ENCODE results near the gene PCSK4. TPM values are rescaled to one million over a fixed set of nuclear protein-coding genes. Genes with fewer than 3 reads are reported as not detected.

PCSK4 gene
- polyA plus RNA-seq, 1 donor (not counting 4 experiments of a cell fraction or from before 2014, with no cell fraction given): 0.25 TPM

DNA sequence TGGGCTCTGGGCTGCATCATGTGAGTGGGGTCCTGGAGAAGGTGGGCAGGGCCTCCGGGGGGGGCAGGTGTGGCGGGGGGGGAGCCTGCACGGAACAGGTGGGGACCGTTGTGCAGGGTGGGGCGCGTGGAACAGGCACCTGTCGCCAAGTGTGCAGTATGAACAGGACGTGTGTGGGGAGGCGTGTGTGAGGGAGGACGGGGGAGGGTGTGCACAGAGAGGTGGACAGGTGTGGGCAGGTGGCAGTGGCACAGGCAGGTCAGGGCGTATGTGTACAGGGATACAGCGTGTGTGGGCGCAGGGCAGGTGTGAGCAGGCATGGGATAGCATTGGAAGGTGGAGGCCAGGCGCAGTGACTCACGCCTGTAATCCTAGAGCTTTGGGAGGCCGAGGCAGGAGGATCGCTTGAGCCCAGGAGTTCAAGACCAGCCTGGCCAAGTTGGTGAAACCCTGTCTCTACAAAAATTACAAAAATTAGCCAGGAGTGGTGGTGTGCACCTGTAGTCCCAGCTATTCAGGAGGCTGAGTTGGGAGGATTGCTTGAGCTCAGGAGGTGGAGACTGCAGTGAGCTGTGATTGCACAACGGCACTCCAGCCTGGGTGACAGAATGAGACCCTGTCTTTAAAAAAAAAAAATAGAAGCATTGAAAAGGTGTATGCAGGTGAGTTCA, 37.0 kb upstream of the PCSK4 start:
- Histone ChIP-seq H4K20me1 (ENCODE audit: control insufficient read depth, extremely low read depth, insufficient read depth, low read length) (peaks cover 2% of the 10 kb centered on the region), H3K9me3 (ENCODE audit: control insufficient read depth, low read depth, low read length) (no peaks in the 10 kb centered on the region), H3K9ac (ENCODE audit: control insufficient read depth, extremely low read depth, insufficient read depth, low read length) (no peak overlapping the region), H3K4me1 (ENCODE audit: control insufficient read depth, extremely low read depth, insufficient read depth, low read length) (no peaks in the 10 kb centered on the region), H3K27ac (ENCODE audit: control insufficient read depth, insufficient read depth, low read length) (no peak overlapping the region), H3K4me2 (ENCODE audit: control insufficient read depth, extremely low read depth, insufficient read depth, low read depth, low read length) (no peak overlapping the region), H3K27me3 (ENCODE audit: control insufficient read depth, extremely low read depth, insufficient read depth, low read length) (peaks cover 37% of the 10 kb centered on the region), H3K79me2 (ENCODE audit: control insufficient read depth, insufficient read depth, low read length) (no peaks in the 10 kb centered on the region), H3K36me3 (ENCODE audit: control insufficient read depth in 2 of 2, extremely low read depth in 1 of 2, insufficient read depth in 2 of 2, low read length in 2 of 2) (no peaks in the 10 kb centered on the region), H3K4me3 (ENCODE audit: control insufficient read depth in 2 of 3, extremely low read depth in 1 of 3, insufficient read depth in 2 of 3, low read depth in 1 of 3, low read length in 3 of 3) (no peak overlapping the region), H2AFZ (ENCODE audit: control insufficient read depth, low read length) (no peak overlapping the region), H3K9me1 (ENCODE audit: control insufficient read depth, extremely low read depth, insufficient read depth, low read length) (no peaks in the 10 kb centered on the region)
- no peak for DNase-seq (ENCODE audit: low read depth, low spot score)
- dilution Hi-C loops (cut with MboI; ENCODE audit: extremely low pct_ligation_motif_present, low sequenced_read_pairs): no loop called here
- no peak for TF ChIP-seq EZH2 (IDR thresholded peaks at IDR 0.05; ENCODE audit: low read length)
- TF ChIP-seq, protein P1, sequence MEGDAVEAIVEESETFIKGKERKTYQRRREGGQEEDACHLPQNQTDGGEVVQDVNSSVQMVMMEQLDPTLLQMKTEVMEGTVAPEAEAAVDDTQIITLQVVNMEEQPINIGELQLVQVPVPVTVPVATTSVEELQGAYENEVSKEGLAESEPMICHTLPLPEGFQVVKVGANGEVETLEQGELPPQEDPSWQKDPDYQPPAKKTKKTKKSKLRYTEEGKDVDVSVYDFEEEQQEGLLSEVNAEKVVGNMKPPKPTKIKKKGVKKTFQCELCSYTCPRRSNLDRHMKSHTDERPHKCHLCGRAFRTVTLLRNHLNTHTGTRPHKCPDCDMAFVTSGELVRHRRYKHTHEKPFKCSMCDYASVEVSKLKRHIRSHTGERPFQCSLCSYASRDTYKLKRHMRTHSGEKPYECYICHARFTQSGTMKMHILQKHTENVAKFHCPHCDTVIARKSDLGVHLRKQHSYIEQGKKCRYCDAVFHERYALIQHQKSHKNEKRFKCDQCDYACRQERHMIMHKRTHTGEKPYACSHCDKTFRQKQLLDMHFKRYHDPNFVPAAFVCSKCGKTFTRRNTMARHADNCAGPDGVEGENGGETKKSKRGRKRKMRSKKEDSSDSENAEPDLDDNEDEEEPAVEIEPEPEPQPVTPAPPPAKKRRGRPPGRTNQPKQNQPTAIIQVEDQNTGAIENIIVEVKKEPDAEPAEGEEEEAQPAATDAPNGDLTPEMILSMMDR (optimal IDR thresholded peaks at IDR 0.05 in 1 of 3, IDR thresholded peaks at IDR 0.05 in 1 of 3, conservative IDR thresholded peaks at IDR 0.05 in 1 of 3; ENCODE audit: extremely low read depth in 1 of 3, insufficient read depth in 2 of 3, low read length in 3 of 3): no peak
- FAIRE-seq: no peak

DNA sequence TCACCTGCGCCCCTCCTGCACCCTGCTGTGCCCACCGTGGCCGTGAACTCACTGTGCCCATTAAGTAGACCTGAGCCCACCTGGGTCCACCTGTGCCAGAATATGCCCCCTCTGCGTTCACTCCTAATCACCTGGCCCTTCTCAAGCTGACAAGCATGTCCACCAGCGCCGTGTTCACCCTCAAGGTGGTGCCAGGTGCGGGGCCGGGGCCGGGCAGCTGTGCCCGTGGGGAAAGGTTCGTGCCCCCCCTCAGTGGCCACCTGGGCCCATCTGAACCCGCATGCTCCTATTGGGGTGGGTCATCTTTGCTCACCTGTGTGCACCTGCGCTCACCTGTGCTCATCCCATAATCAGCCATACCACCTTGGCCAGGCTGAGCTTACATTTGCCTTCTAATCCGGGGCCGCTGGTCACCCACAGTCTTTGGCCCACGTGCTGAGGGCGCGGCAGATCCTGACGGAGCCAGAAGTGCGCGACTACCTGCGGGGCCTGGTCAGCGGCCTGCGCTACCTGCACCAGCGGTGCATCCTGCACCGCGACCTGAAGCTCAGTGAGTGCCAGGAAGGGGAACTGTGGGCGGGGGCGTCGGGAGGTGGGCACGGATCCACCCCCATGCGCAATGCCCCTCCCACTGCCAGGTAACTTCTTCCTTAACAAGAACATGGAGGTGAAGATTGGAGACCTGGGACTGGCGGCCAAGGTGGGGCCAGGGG, 36.1 kb upstream of the PCSK4 start:
- dilution Hi-C loops (cut with MboI; ENCODE audit: extremely low pct_ligation_motif_present, low sequenced_read_pairs): no loop called here
- TF ChIP-seq, protein P1 (optimal IDR thresholded peaks at IDR 0.05 in 1 of 3, IDR thresholded peaks at IDR 0.05 in 1 of 3, conservative IDR thresholded peaks at IDR 0.05 in 1 of 3; ENCODE audit: extremely low read depth in 1 of 3, insufficient read depth in 2 of 3, low read length in 3 of 3): no peak
- no peak for TF ChIP-seq EZH2 (IDR thresholded peaks at IDR 0.05; ENCODE audit: low read length)
- no peaks in the 10 kb centered on the region for H3K79me2 ChIP-seq (ENCODE audit: control insufficient read depth, insufficient read depth, low read length)
- no peaks in the 10 kb centered on the region for H3K9me3 ChIP-seq (ENCODE audit: control insufficient read depth, low read depth, low read length)
- no peaks in the 10 kb centered on the region for H3K36me3 ChIP-seq (ENCODE audit: control insufficient read depth in 2 of 2, extremely low read depth in 1 of 2, insufficient read depth in 2 of 2, low read length in 2 of 2)
- no peak overlapping the region for H3K4me3 ChIP-seq (ENCODE audit: control insufficient read depth in 2 of 3, extremely low read depth in 1 of 3, insufficient read depth in 2 of 3, low read depth in 1 of 3, low read length in 3 of 3)
- H3K4me2 ChIP-seq (ENCODE audit: control insufficient read depth, extremely low read depth, insufficient read depth, low read depth, low read length): no peak overlapping the region
- DNase-seq (ENCODE audit: low read depth, low spot score) (no peak), FAIRE-seq (no peak)
- no peak overlapping the region for H3K9ac ChIP-seq (ENCODE audit: control insufficient read depth, extremely low read depth, insufficient read depth, low read length)
- no peaks in the 10 kb centered on the region for H3K4me1 ChIP-seq (ENCODE audit: control insufficient read depth, extremely low read depth, insufficient read depth, low read length)
- H4K20me1 ChIP-seq (ENCODE audit: control insufficient read depth, extremely low read depth, insufficient read depth, low read length): peaks cover 2% of the 10 kb centered on the region
- H3K27me3 ChIP-seq (ENCODE audit: control insufficient read depth, extremely low read depth, insufficient read depth, low read length): peaks cover 37% of the 10 kb centered on the region
- no peaks in the 10 kb centered on the region for H3K9me1 ChIP-seq (ENCODE audit: control insufficient read depth, extremely low read depth, insufficient read depth, low read length)
- H3K27ac ChIP-seq (ENCODE audit: control insufficient read depth, insufficient read depth, low read length): no peak overlapping the region
- H2AFZ ChIP-seq (ENCODE audit: control insufficient read depth, low read length): no peak overlapping the region
